ENCODE results near the gene USF3. TPM values are rescaled to one million over a fixed set of nuclear protein-coding genes. Genes with fewer than 3 reads are reported as not detected.

Gene USF3
- total and polyA plus RNA-seq, 2 experiments from 2014 or later: 5.8 to 18.8 TPM

- H3K4me3 ChIP-seq: no peak overlapping the region
- H3K9me2 ChIP-seq (replicated peaks; ENCODE audit: insufficient read depth): no peaks in the 10 kb centered on the region
- H3K79me2 ChIP-seq: no peaks in the 10 kb centered on the region
- H3K4me1 ChIP-seq (ENCODE audit: insufficient read depth): no peaks in the 10 kb centered on the region
- no peaks in the 10 kb centered on the region for H3K27me3 ChIP-seq
- no peak overlapping the region for H3K27ac ChIP-seq
- H2AFZ ChIP-seq: no peak overlapping the region
- TF ChIP-seq CTCF (IDR thresholded peaks at IDR 0.05; ENCODE audit: poor library complexity) (no peak), EZH2phosphoT487 (IDR thresholded peaks at IDR 0.05; ENCODE audit: low read depth, severe bottlenecking, unreplicated experiment) (no peak), EZH2 (IDR thresholded peaks at IDR 0.05; ENCODE audit: borderline replicate concordance) (no peak)
- H4K20me1 ChIP-seq (ENCODE audit: insufficient read depth, poor library complexity, severe bottlenecking): no peaks in the 10 kb centered on the region
- 58% methylated on average over 8 of the region's 8 CpGs for WGBS (ENCODE audit: low lambda C conversion rate, missing lambda C conversion rate)
- no peaks in the 10 kb centered on the region for H3K36me3 ChIP-seq (replicated peaks; ENCODE audit: insufficient read depth, low read depth)
- DNase-seq (ENCODE audit: low spot score): no peak
- H3K9me3 ChIP-seq (ENCODE audit: low read depth): no peaks in the 10 kb centered on the region
- H3K4me2 ChIP-seq: no peak overlapping the region
Observed at GRCh38 chr3:113606539-113607218, 89.8 kb downstream of the USF3 start.

GRCh38 chr3:113602836-113603235 is 93.6 kb downstream of the USF3 start:
- 97% methylated on average over 11 of the region's 11 CpGs for WGBS (ENCODE audit: low lambda C conversion rate, missing lambda C conversion rate)
- no peaks in the 10 kb centered on the region for H3K36me3 ChIP-seq (replicated peaks; ENCODE audit: insufficient read depth, low read depth)

GRCh38 chr3:113602256-113602655 is 94.2 kb downstream of the USF3 start:
- Histone ChIP-seq H3K79me2 (no peaks in the 10 kb centered on the region), H4K20me1 (ENCODE audit: insufficient read depth, poor library complexity, severe bottlenecking) (no peaks in the 10 kb centered on the region), H3K4me1 (ENCODE audit: insufficient read depth) (no peaks in the 10 kb centered on the region), H3K9me2 (replicated peaks; ENCODE audit: insufficient read depth) (no peaks in the 10 kb centered on the region), H3K4me2 (no peak overlapping the region), H3K4me3 (no peak overlapping the region), H3K9me3 (ENCODE audit: low read depth) (no peaks in the 10 kb centered on the region), H3K27ac (no peak overlapping the region), H3K27me3 (no peaks in the 10 kb centered on the region), H3K36me3 (replicated peaks; ENCODE audit: insufficient read depth, low read depth) (no peaks in the 10 kb centered on the region), H2AFZ (no peak overlapping the region)
- TF ChIP-seq CTCF (IDR thresholded peaks at IDR 0.05; ENCODE audit: poor library complexity) (no peak), EZH2phosphoT487 (IDR thresholded peaks at IDR 0.05; ENCODE audit: low read depth, severe bottlenecking, unreplicated experiment) (no peak), EZH2 (IDR thresholded peaks at IDR 0.05; ENCODE audit: borderline replicate concordance) (no peak)
- no peak for DNase-seq (ENCODE audit: low spot score)
- WGBS (ENCODE audit: low lambda C conversion rate, missing lambda C conversion rate): 89% methylated on average over 2 of the region's 2 CpGs

More at GRCh38 chr3:113602836-113603235, 93.6 kb downstream of the USF3 start:
- H4K20me1 ChIP-seq (ENCODE audit: insufficient read depth, poor library complexity, severe bottlenecking): no peaks in the 10 kb centered on the region
- no peak for TF ChIP-seq CTCF (IDR thresholded peaks at IDR 0.05; ENCODE audit: poor library complexity)
- TF ChIP-seq EZH2phosphoT487 (IDR thresholded peaks at IDR 0.05; ENCODE audit: low read depth, severe bottlenecking, unreplicated experiment): no peak
- no peak for TF ChIP-seq EZH2 (IDR thresholded peaks at IDR 0.05; ENCODE audit: borderline replicate concordance)
- H3K4me1 ChIP-seq (ENCODE audit: insufficient read depth): no peaks in the 10 kb centered on the region
- H3K27me3 ChIP-seq: no peaks in the 10 kb centered on the region
- H3K4me2 ChIP-seq: no peak overlapping the region
- H2AFZ ChIP-seq: no peak overlapping the region
- no peaks in the 10 kb centered on the region for H3K79me2 ChIP-seq
- no peaks in the 10 kb centered on the region for H3K9me3 ChIP-seq (ENCODE audit: low read depth)
- H3K9me2 ChIP-seq (replicated peaks; ENCODE audit: insufficient read depth): no peaks in the 10 kb centered on the region
- no peak overlapping the region for H3K4me3 ChIP-seq
- no peak overlapping the region for H3K27ac ChIP-seq
- no peak for DNase-seq (ENCODE audit: low spot score)

Measured in hepatocyte (in vitro differentiated cells).